ENCODE data around the gene NBPF3. TPM values are rescaled to one million over a fixed set of nuclear protein-coding genes. Genes with fewer than 3 reads are reported as not detected.
"Not testable (repeated sequence)": the region's sequence is repeated elsewhere in the genome, so short reads cannot be mapped to it uniquely, and the experiment has no call there.

The NBPF3 gene
- total RNA-seq, 1 experiment from 2014 or later, result 15.8 TPM

DNA sequence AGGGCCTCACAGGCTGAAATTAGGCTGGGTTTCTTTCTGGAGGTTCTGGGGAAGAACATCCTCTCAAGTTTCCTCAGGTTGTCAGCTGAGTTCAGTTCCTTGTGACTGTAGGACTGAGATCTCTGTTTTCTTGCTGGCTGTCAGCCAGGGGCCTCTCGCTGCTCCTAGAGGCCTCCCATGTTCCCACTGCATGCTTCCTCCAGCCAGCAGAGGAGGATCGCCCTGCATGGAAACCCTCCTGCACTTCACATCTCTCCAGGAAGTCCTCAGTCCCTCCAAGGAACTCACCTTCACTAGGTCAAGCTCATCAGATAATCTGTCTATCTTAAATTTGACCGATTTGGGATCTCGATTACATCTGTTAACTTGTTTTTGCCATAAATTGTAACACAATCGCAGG, 15.0 kb downstream of the NBPF3 start:
- H3K9me3 Mint-ChIP-seq; H3K23ac ChIP-seq (ENCODE audit: insufficient read length, low read depth, low read length); H2BK15ac ChIP-seq (ENCODE audit: low read depth, low read length); H2AK5ac ChIP-seq (ENCODE audit: insufficient read length, low read length); H3K9me3 ChIP-seq (ENCODE audit: control insufficient read depth, low read depth, low read length); H2BK12ac ChIP-seq (ENCODE audit: insufficient read length, low read depth, low read length); H3K18ac ChIP-seq (ENCODE audit: insufficient read length, low read depth, low read length); H3T11ph ChIP-seq (ENCODE audit: low read length); H3K27me3 ChIP-seq (ENCODE audit: insufficient read depth, low read length); H3K27ac Mint-ChIP-seq; H3K27me3 Mint-ChIP-seq (ENCODE audit: low read depth); H4K5ac ChIP-seq (ENCODE audit: insufficient read length, low read depth, low read length); H3K4me1 Mint-ChIP-seq; H3K4me1 ChIP-seq (ENCODE audit: insufficient read depth, low read length); H2BK120ac ChIP-seq (ENCODE audit: low read depth, low read length, poor library complexity, severe bottlenecking); H4K8ac ChIP-seq (replicated peaks; ENCODE audit: insufficient read length, low read depth, low read length); H3K36me3 Mint-ChIP-seq (ENCODE audit: insufficient read depth in 1 of 3, low read depth in 3 of 3); DNase-seq; H3K14ac ChIP-seq (ENCODE audit: insufficient read depth, low read length); H3K27ac ChIP-seq (ENCODE audit: insufficient read length, low read depth, low read length); H4K20me1 ChIP-seq (ENCODE audit: control insufficient read depth, insufficient read depth, insufficient read length); H3K4me2 ChIP-seq (ENCODE audit: insufficient read depth, insufficient read length, low read length); H3K79me1 ChIP-seq (ENCODE audit: insufficient read depth, low read depth, low read length, poor library complexity, severe bottlenecking); H3K9ac ChIP-seq (ENCODE audit: extremely low read depth, insufficient read length, low read length); H3K4me3 Mint-ChIP-seq; H3K23me2 ChIP-seq (ENCODE audit: insufficient read length, low read depth, low read length, poor library complexity, severe bottlenecking); H2BK20ac ChIP-seq (ENCODE audit: low read depth, low read length, poor library complexity, severe bottlenecking); H2AFZ ChIP-seq (ENCODE audit: low read length); H3K79me2 ChIP-seq (ENCODE audit: insufficient read depth, low read length); H3K56ac ChIP-seq (ENCODE audit: insufficient read length, low read depth, low read length); H2BK5ac ChIP-seq (ENCODE audit: insufficient read length, low read length); H3K4ac ChIP-seq (ENCODE audit: low read depth, low read length); H4K91ac ChIP-seq (ENCODE audit: insufficient read length, low read depth, low read length): not testable (repeated sequence)
- no CpG with 5 or more reads among the region's 5 CpGs for WGBS (ENCODE audit: extremely low coverage, insufficient read length, low lambda C conversion rate)

Measured in H9 (cell line).